Measurements from ENCODE around the gene ERC2. TPM values are rescaled to one million over a fixed set of nuclear protein-coding genes. Genes with fewer than 3 reads are reported as not detected.

ERC2 gene
- polyA plus RNA-seq, 1 experiment, result 0.07 TPM

DNA sequence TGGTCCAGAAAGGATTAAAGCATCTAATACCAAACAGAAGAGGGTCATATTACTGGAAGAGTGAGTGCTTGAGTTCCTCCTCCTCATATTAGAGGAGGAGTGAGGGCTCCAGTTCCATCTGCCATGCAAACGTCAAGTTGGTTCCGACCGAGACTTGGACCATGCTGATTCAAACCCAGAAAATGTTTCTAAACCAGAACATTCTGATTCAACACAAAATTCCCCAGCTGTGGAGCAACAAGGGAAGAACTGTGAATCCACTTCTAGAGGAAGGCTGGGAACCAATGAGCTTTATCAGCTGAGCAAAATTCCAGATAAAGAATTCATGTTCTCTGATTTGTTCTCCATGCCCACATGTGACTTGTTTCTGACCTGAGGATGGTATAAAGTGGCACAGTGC is 845.5 kb downstream of the ERC2 start:
- H3K27ac ChIP-seq (ENCODE audit: low read depth, low read length), result no peak overlapping the region

DNA sequence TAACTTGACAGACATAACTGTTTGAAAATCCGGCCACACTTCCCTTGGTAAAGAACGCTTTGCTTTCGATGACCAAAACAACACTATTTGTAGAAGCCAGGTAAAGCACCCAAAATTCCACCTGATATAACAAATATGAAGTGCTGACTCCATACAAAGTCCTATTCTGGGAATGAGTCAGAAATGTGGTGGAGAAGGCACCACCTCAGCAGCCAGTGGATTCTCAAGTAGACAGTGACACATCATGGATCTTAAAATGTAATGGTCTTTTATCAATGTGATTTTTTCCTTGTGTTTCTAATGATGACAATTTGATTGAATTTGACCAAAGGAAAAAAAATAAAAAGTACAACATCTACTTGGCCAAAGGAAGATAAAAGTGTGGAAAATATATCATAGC is 846.2 kb downstream of the ERC2 start:
- no peak overlapping the region for H3K27ac ChIP-seq (ENCODE audit: low read depth, low read length)
- ChIA-PET POLR2A (interaction anchor here (0.7 kb wide), 1 partner anchor 10 kb away, joined by 3 read pairs; no protein-coding TSS in a partner anchor), CTCF (interaction anchor here (1.0 kb wide), 1 partner anchor 99 kb away, joined by 3 read pairs; no protein-coding TSS in a partner anchor)
- no peak overlapping the region for H3K4me3 ChIP-seq (ENCODE audit: low read depth, low read length)
- no peaks in the 10 kb centered on the region for H3K9me3 ChIP-seq (ENCODE audit: control insufficient read depth, insufficient read depth, low read length)
- no peaks in the 10 kb centered on the region for H3K27me3 ChIP-seq (ENCODE audit: control insufficient read depth, insufficient read depth, low read length)
- no peak for DNase-seq (ENCODE audit: low read depth, low spot score)
- TF ChIP-seq, protein P1, sequence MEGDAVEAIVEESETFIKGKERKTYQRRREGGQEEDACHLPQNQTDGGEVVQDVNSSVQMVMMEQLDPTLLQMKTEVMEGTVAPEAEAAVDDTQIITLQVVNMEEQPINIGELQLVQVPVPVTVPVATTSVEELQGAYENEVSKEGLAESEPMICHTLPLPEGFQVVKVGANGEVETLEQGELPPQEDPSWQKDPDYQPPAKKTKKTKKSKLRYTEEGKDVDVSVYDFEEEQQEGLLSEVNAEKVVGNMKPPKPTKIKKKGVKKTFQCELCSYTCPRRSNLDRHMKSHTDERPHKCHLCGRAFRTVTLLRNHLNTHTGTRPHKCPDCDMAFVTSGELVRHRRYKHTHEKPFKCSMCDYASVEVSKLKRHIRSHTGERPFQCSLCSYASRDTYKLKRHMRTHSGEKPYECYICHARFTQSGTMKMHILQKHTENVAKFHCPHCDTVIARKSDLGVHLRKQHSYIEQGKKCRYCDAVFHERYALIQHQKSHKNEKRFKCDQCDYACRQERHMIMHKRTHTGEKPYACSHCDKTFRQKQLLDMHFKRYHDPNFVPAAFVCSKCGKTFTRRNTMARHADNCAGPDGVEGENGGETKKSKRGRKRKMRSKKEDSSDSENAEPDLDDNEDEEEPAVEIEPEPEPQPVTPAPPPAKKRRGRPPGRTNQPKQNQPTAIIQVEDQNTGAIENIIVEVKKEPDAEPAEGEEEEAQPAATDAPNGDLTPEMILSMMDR (IDR thresholded peaks at IDR 0.05; ENCODE audit: low read depth, low read length), result no peak

More for the DNA sequence above, 845.5 kb downstream of the ERC2 start:
- CTCF ChIA-PET, result interaction anchor here (0.8 to 1.0 kb wide), 2 partner anchors 8 to 99 kb away, joined by 3 read pairs; no protein-coding TSS in a partner anchor
- Histone ChIP-seq H3K27me3 (ENCODE audit: control insufficient read depth, insufficient read depth, low read length) (no peaks in the 10 kb centered on the region), H3K4me3 (ENCODE audit: low read depth, low read length) (no peak overlapping the region), H3K9me3 (ENCODE audit: control insufficient read depth, insufficient read depth, low read length) (no peaks in the 10 kb centered on the region)
- POLR2A ChIA-PET, result no interaction called here
- TF ChIP-seq, protein P1 (IDR thresholded peaks at IDR 0.05; ENCODE audit: low read depth, low read length), result no peak
- DNase-seq (ENCODE audit: low read depth, low spot score), result no peak

DNA sequence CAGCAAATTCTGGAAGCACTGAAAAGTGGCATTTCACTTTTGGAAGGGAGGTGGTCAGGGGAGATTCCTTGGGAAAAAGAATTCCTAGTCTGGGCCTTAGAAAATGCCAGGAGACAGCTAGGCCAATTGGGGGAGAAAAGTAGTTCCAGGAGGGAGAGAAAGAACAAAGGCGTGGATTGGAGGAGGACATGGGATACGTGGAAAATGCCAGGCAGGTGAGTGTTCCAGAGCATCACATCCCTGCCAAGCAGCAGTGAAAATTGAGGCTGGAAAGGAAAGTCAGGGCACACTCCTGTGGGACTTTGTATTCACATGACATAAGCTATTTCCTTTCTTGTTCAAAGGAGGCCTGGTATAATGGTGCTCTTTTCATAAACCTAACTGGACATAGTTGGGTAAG is 846.6 kb downstream of the ERC2 start:
- Histone ChIP-seq H3K9me3 (ENCODE audit: control insufficient read depth, insufficient read depth, low read length) (no peaks in the 10 kb centered on the region), H3K27me3 (ENCODE audit: control insufficient read depth, insufficient read depth, low read length) (no peaks in the 10 kb centered on the region), H3K27ac (ENCODE audit: low read depth, low read length) (no peak overlapping the region), H3K4me3 (ENCODE audit: low read depth, low read length) (no peak overlapping the region)
- ChIA-PET CTCF (no interaction called here), POLR2A (interaction anchor here (0.7 kb wide), 1 partner anchor 10 kb away, joined by 3 read pairs; no protein-coding TSS in a partner anchor)
- DNase-seq (ENCODE audit: low read depth, low spot score), result no peak
- TF ChIP-seq, protein P1 (IDR thresholded peaks at IDR 0.05; ENCODE audit: low read depth, low read length), result no peak

DNA sequence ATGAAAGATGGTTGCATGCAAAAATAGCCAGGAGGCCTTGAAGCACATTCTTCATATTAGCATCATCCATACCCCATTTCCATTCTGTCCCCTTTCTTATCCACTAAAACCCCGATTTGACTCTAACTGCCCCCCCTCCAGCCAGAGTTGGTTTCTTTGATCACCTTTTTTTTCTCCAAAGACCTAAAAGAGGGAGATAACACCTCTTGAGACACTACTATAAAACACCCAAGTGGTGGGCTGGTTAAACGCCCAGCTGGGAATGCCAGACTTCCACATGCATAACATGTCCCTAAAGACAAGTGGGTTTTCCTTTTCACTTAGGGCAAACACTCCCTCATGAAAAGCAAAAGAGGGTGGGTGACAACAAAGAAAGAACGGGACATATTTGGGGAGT is 847.2 kb downstream of the ERC2 start:
- CTCF ChIA-PET, result interaction anchor here (1.3 kb wide), 1 partner anchor 125 kb away, joined by 3 read pairs; no protein-coding TSS in a partner anchor
- POLR2A ChIA-PET, result no interaction called here
- Histone ChIP-seq H3K4me3 (ENCODE audit: low read depth, low read length) (no peak overlapping the region), H3K9me3 (ENCODE audit: control insufficient read depth, insufficient read depth, low read length) (no peaks in the 10 kb centered on the region), H3K27ac (ENCODE audit: low read depth, low read length) (no peak overlapping the region), H3K27me3 (ENCODE audit: control insufficient read depth, insufficient read depth, low read length) (no peaks in the 10 kb centered on the region)
- no peak for DNase-seq (ENCODE audit: low read depth, low spot score)
- TF ChIP-seq, protein P1 (IDR thresholded peaks at IDR 0.05; ENCODE audit: low read depth, low read length), result no peak

DNA sequence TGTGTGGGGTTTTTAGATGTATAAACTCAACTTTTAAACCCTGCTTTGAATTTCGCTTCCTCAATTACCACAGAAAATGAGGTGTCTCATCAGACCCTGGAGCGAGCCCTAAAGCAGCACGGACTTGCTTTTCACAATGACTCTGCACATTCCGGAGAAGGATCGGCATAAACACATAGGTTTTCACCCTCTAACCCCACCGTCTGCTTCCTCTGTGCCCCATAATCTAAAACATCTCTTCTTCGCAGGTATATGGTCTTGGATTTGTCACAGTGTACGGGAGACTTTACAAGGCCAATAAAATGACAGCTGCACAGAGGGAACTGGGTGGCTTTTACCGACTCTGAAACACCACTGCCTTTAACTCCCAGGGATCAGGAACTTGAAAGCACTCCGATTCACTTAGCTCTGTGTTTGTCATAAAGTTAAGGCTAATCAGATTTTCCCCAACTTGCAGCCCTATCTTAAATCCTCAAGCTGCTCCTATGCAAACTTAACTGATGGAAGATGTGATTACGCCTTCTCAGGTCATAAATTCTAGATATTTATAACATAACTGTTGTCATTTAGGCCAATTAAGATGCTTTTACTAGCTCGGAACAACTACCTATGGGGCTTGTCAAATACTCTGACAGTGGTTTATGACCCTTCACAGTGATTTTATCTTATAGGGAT is 847.8 kb downstream of the ERC2 start:
- DNase-seq (ENCODE audit: low read depth, low spot score), result peak; percentile 38
- H3K27me3 ChIP-seq (ENCODE audit: control insufficient read depth, insufficient read depth, low read length), result no peaks in the 10 kb centered on the region
- POLR2A ChIA-PET, result no interaction called here
- H3K4me3 ChIP-seq (ENCODE audit: low read depth, low read length), result no peak overlapping the region
- no peaks in the 10 kb centered on the region for H3K9me3 ChIP-seq (ENCODE audit: control insufficient read depth, insufficient read depth, low read length)
- CTCF ChIA-PET, result interaction anchor here (1.3 kb wide), 1 partner anchor 126 kb away, joined by 3 read pairs; no protein-coding TSS in a partner anchor
- H3K27ac ChIP-seq (ENCODE audit: low read depth, low read length), result peak overlapping the region; percentile 84
- TF ChIP-seq, protein P1 (IDR thresholded peaks at IDR 0.05; ENCODE audit: low read depth, low read length), result no peak
